K562 (cell line): ENCODE results near the gene MCFD2. TPM values are rescaled to one million over a fixed set of nuclear protein-coding genes. Genes with fewer than 3 reads are reported as not detected.

Experiments
- ATAC-seq: fragments of 200-7000 bp; cut with Tn5 transposase; 3 replicates; pipeline ENCODE4 v1.9.1; 2020; ENCODE audit warnings: moderate library complexity
- BruUV-seq: library from RNA; stranded (reverse); fragments of 400-500 nt; replicated peaks from 2 replicates; lab custom pipeline; 2021; lab: Mats Ljungman, UMichigan
- CTCF ChIA-PET: fragments of 300-600 bp; formaldehyde crosslinking; extraction: SDS; loops from one replicate; lab custom pipeline; 2021; ENCODE audit warnings: low intra/inter-chr PET ratio; lab: Yijun Ruan, JAX
- POLR2A ChIA-PET: fragments of 300-600, 350-650 bp; sonication (Branson Sonifier 250); formaldehyde crosslinking; extraction: SDS; loops from one replicate; lab custom pipeline; 2021; ENCODE audit warnings: antibody characterized with exemption, inconsistent platforms; lab: Yijun Ruan, JAX
- DNase-seq, 4 experiments: peaks; one replicate each; pipeline versions ENCODE4 v3.0.0 to v3.0.0-alpha.2; 2011 to 2018; ENCODE audit warnings: low spot score in 3 of 4, mixed read lengths in 3 of 4; ENCODE audit errors: extremely low read depth in 1 of 4
- FAIRE-seq: peaks from 2 replicates; lab custom pipeline; 2011; peaks lifted over from hg19 to GRCh38; lab: Jason Lieb, UNC
- H2AFZ ChIP-seq: 2 replicates; pipeline ENCODE4 v1.6.0; 2011; ENCODE audit warnings: low read depth, low read length, control low read depth, inconsistent platforms
- H3K27ac ChIP-seq: fragments of 200-600 bp; 3 replicates; pipeline ENCODE4 v1.8.0; 2011; ENCODE audit warnings: low read depth, mild to moderate bottlenecking, control low read depth, inconsistent platforms, low read length, moderate library complexity, mixed read lengths; ENCODE audit errors: extremely low read depth
- H3K27me3 ChIP-seq, 2 experiments: fragments of 300-600 bp in 1 of 2; 2 replicates in 1 of 2; 3 replicates in 1 of 2; pipeline versions ENCODE4 v1.6.0 to v1.8.0; 2011; ENCODE audit warnings: inconsistent platforms in 2 of 2, low read length in 2 of 2, mild to moderate bottlenecking in 1 of 2, mixed read lengths in 1 of 2, moderate library complexity in 1 of 2; ENCODE audit not compliant: control insufficient read depth in 2 of 2, insufficient read depth in 2 of 2
- H3K36me3 ChIP-seq: fragments of 300-600 bp; 3 replicates; pipeline ENCODE4 v1.8.0; 2011; ENCODE audit warnings: mild to moderate bottlenecking, low read length, inconsistent platforms; ENCODE audit not compliant: control insufficient read depth, insufficient read depth
- H3K4me1 ChIP-seq, 2 experiments: fragments of 200-600 bp in 1 of 2; replicated peaks in 1 of 2; 2 replicates in 1 of 2; 3 replicates in 1 of 2; pipeline versions ENCODE4 v1.5.1 to v1.8.0; 2011; ENCODE audit warnings: inconsistent platforms in 2 of 2, low read length in 2 of 2, mild to moderate bottlenecking in 1 of 2, mixed read lengths in 1 of 2, moderate library complexity in 1 of 2; ENCODE audit not compliant: control insufficient read depth in 2 of 2, insufficient read depth in 2 of 2
- H3K4me2 ChIP-seq: 2 replicates; pipeline ENCODE4 v1.6.1; 2011; ENCODE audit warnings: low read length, control low read depth, inconsistent platforms, mixed read lengths; ENCODE audit not compliant: insufficient read depth
- H3K4me3 ChIP-seq: fragments of 200-600 bp; sonication (generic), shearing (Covaris generic); 2 replicates; pipeline ENCODE4 v1.5.1; 2016; ENCODE audit warnings: control low read depth, inconsistent platforms
- H3K79me2 ChIP-seq: fragments of 200-600 bp; 3 replicates; pipeline ENCODE4 v1.8.0; 2011; ENCODE audit warnings: low read length, inconsistent platforms; ENCODE audit not compliant: control insufficient read depth, insufficient read depth
- H3K9ac ChIP-seq, 2 experiments: 2 replicates each; pipeline versions ENCODE4 v1.6.0 to v1.6.1; 2011; ENCODE audit warnings: low read depth in 2 of 2, low read length in 2 of 2, control low read depth in 1 of 2, inconsistent platforms in 1 of 2, mild to moderate bottlenecking in 1 of 2, mixed read lengths in 1 of 2; ENCODE audit not compliant: insufficient read depth in 1 of 2
- H3K9me1 ChIP-seq: one replicate; pipeline ENCODE4 v1.6.0; 2011; ENCODE audit warnings: inconsistent platforms, mild to moderate bottlenecking, low read length, moderate library complexity; ENCODE audit not compliant: control insufficient read depth, insufficient read depth
- H3K9me3 ChIP-seq: replicated peaks from 2 replicates; pipeline ENCODE4 v1.5.1; 2011; ENCODE audit warnings: low read depth, low read length, inconsistent platforms; ENCODE audit not compliant: control insufficient read depth, insufficient read depth
- H4K20me1 ChIP-seq: replicated peaks from 2 replicates; pipeline ENCODE4 v1.6.1; 2011; ENCODE audit warnings: low read length, inconsistent platforms, mixed read lengths; ENCODE audit not compliant: control insufficient read depth, insufficient read depth
- ATF7 ChIP-seq: fragments of 450-650 bp; IDR thresholded peaks from 2 replicates; pipeline ENCODE4 v1.7.1; 2014; ENCODE audit warnings: mild to moderate bottlenecking, moderate library complexity
- LARP7 ChIP-seq: fragments of 450-650 bp; IDR thresholded peaks from 2 replicates; pipeline ENCODE4 v1.6.1; 2016
- MED1 ChIP-seq: sonication (generic); formaldehyde crosslinking; IDR thresholded peaks from 2 replicates; pipeline ENCODE4 v1.8.1; 2023; ENCODE audit warnings: missing genetic modification reagents, borderline replicate concordance
- NFATC3 ChIP-seq: fragments of 450-650 bp; IDR thresholded peaks from 2 replicates; pipeline ENCODE4 v1.6.1; 2017; ENCODE audit warnings: mild to moderate bottlenecking
- NFE2 ChIP-seq: IDR thresholded peaks from 2 replicates; pipeline ENCODE4 v1.6.1; 2014; ENCODE audit warnings: antibody characterized with exemption, low read depth
- NR0B1 ChIP-seq: fragments of 450-650 bp; IDR thresholded peaks from one replicate; pipeline ENCODE4 v1.6.1; 2018; ENCODE audit warnings: mild to moderate bottlenecking, moderate library complexity; ENCODE audit not compliant: partially characterized antibody
- PBX2 ChIP-seq, 2 experiments: IDR thresholded peaks in 1 of 2; conservative IDR thresholded peaks in 1 of 2; 2 replicates each; pipeline ENCODE4 v1.6.1; 2016; ENCODE audit warnings: low read depth in 2 of 2, mild to moderate bottlenecking in 1 of 2, missing compliant biosample characterization in 1 of 2, missing genetic modification characterization in 1 of 2, moderate library complexity in 1 of 2
- PHB ChIP-seq: fragments of 250-450 bp; sonication (Bioruptor Pico); IDR thresholded peaks from 2 replicates; pipeline ENCODE4 v1.5.0; 2021
- PKNOX1 ChIP-seq: fragments of 450-650 bp; IDR thresholded peaks from 2 replicates; pipeline ENCODE4 v1.6.1; 2016
- PTBP1 ChIP-seq: fragments of 200-400 bp; formaldehyde crosslinking; IDR thresholded peaks from 2 replicates; pipeline ENCODE4 v1.6.1; 2017; ENCODE audit warnings: low read depth, low read length
- SP2 ChIP-seq: IDR thresholded peaks from 2 replicates; pipeline ENCODE4 v1.6.1; 2011; ENCODE audit warnings: mild to moderate bottlenecking, low read depth, low read length, moderate library complexity; ENCODE audit not compliant: poor library complexity, severe bottlenecking; ENCODE audit errors: extremely low read depth
- in situ Hi-C: fragments of 300-500 bp; cut with MboI; formaldehyde crosslinking; loops from 4 replicates; pipeline ENCODE4 v1.15.0; 2018; ENCODE audit warnings: inconsistent platforms, mixed read lengths
- intact Hi-C: fragments of 100-400 bp; cut with micrococcal nuclease; formaldehyde crosslinking; loops from 2 replicates; pipeline ENCODE4 v1.14.2; 2022
- polyA plus RNA-seq, 8 experiments: library from polyadenylated mRNA; depleted of rRNA in 4 of 8; stranded (reverse) in 5 of 8; unstranded in 3 of 8; fragments of >200 nt; fragmentation: Nextera tagmentation in 2 of 8; fragmentation: Illumina TruSeq in 1 of 8; extraction: Ambion mirVana in 2 of 8; extraction: Trizol in 1 of 8; gene quantifications; 2 replicates each; pipeline versions ENCODE4 v1.2.1 to v1.2.3, GENCODE V29; 2011 to 2014; ENCODE audit warnings: inconsistent platforms in 1 of 8, missing spikeins in 1 of 8
- total RNA-seq, 7 experiments: library from RNA; depleted of rRNA in 6 of 7; stranded (reverse); fragments of >200 nt in 6 of 7; fragmentation: Illumina TruSeq in 2 of 7; extraction: Trizol in 2 of 7; gene quantifications; 2 replicates each; pipeline versions ENCODE4 v1.2.1 to v1.2.3, GENCODE V29; 2011 to 2021; ENCODE audit warnings: low replicate concordance in 1 of 7
- TF ChIP-seq, protein P1 (sequence below): fragments of 250-450 bp; sonication (Bioruptor Pico); IDR thresholded peaks from 2 replicates; pipeline ENCODE4 v1.8.0; 2022; ENCODE audit warnings: moderate library complexity, mild to moderate bottlenecking, inconsistent platforms

MCFD2 gene
- total and polyA plus RNA-seq, 9 of the 15 experiments (the other 6 are each of a cell fraction or from before 2014, with no cell fraction given): 78.6 to 237 (median 123) TPM

GRCh38 chr2:46923041-46923528 is 7.5 kb upstream of the MCFD2 start:
- Histone ChIP-seq H3K4me2 (no peak overlapping the region), H4K20me1 (no peaks in the 10 kb centered on the region), H3K9me1 (no peaks in the 10 kb centered on the region), H3K4me1 (peaks cover 0 to 8% of the 10 kb centered on the region in 2 experiments; a peak in 2 of 5 replicates), H3K27me3 (no peaks in the 10 kb centered on the region), H3K9me3 (peaks cover 7% of the 10 kb centered on the region; the same call in 1 of the 2 replicates), H3K9ac (no peak overlapping the region), H2AFZ (no peak overlapping the region), H3K4me3 (no peak overlapping the region), H3K36me3 (no peaks in the 10 kb centered on the region), H3K79me2 (0 out of 3 replicates have a peak, but pooled peaks cover 3% of the 10 kb centered on the region), H3K27ac (no peak overlapping the region)
- no peak; the same call in 2 of the 3 replicates for ATAC-seq
- in situ Hi-C loops (no loop called here), intact Hi-C loops (no loop called here)
- BruUV-seq: no TSS peak
- FAIRE-seq: no peak
- ChIA-PET CTCF (no interaction called here), POLR2A (no interaction called here)
- DNase-seq: no peak
- TF ChIP-seq NR0B1 (no peak), NFATC3 (no peak), PTBP1 (no peak), SP2 (no peak), MED1 (CRISPR knock-in tag) (no peak), NFE2 (no peak), ATF7 (no peak), PBX2 (CRISPR knock-in tag; IDR thresholded peaks at IDR 0.05; ENCODE audit: low read depth) (no peak), PBX2 (tag; conservative IDR thresholded peaks at IDR 0.05; ENCODE audit: low read depth) (peak; percentile 65), PHB (no peak), LARP7 (no peak), PKNOX1 (peak; percentile 16; the same call in 1 of the 2 replicates)
- TF ChIP-seq, protein P1, sequence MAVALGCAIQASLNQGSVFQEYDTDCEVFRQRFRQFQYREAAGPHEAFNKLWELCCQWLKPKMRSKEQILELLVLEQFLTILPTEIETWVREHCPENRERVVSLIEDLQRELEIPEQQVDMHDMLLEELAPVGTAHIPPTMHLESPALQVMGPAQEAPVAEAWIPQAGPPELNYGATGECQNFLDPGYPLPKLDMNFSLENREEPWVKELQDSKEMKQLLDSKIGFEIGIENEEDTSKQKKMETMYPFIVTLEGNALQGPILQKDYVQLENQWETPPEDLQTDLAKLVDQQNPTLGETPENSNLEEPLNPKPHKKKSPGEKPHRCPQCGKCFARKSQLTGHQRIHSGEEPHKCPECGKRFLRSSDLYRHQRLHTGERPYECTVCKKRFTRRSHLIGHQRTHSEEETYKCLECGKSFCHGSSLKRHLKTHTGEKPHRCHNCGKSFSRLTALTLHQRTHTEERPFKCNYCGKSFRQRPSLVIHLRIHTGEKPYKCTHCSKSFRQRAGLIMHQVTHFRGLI (CRISPR knock-in tag): no peak
